GM23248 (cell line): ENCODE measurements around the gene PRDM16.

ENCODE experiments used
- EZH2 ChIP-seq: fragments of 200-600 bp; sonication (generic); IDR thresholded peaks from 2 replicates; pipeline ENCODE4 v1.6.1; 2018; ENCODE audit warnings: antibody characterized with exemption, mild to moderate bottlenecking; ENCODE audit not compliant: insufficient read depth, poor library complexity, severe bottlenecking
- EZH2phosphoT487 ChIP-seq: fragments of 200-600 bp; sonication (generic); IDR thresholded peaks from 2 replicates; pipeline ENCODE4 v1.6.1; 2018; ENCODE audit warnings: antibody characterized with exemption, moderate library complexity, mild to moderate bottlenecking, low read depth; ENCODE audit not compliant: insufficient read depth

DNA sequence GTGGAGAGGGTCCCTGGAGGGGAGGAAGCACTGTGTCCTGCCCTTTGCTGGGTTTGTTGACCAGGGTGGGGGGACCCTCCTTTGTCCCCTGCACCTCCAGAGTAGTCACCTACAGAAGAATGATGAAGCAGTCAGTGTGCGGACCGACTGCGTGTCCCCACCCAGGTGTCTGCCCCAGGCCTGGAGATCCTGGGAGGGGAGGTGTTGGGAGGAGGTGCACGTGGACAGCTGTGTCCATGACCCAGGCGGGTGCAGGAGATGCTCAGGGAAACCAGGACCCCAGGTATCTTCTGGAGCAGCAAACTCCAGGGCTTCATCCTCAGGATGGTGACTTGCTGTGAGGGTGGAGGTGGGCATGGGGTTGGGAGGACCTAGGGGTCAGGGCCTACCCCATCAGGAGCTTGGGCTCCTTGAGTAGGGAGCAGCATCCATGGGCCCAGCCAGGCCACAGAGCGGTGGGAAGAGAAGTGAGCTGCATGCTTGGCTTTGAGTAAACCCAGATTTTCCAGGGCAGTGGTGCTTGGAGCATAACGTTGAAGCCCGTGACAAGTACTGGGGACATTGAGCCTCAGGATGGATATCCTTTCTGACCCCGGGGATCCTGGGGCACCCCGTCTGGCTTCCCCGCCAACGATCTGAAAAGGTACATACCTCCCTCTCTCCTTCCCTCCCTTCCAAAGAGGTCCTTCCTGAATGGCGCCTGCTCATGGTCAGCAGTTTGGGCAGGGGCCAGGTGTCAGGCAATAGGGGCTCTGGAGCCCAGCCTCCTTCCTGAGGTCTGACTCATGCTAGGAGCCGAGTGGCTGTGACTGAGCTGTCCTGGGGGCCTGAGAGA lies 34.1 kb upstream of the PRDM16 start:
- no peak for TF ChIP-seq EZH2phosphoT487
- TF ChIP-seq EZH2 = no peak
